Measurements from ENCODE around the gene VWA3B. TPM values are rescaled to one million over a fixed set of nuclear protein-coding genes. Genes with fewer than 3 reads are reported as not detected.

The VWA3B gene
- total and polyA plus RNA-seq, 2 of the 4 experiments (the other 2 are of a cell fraction): not detected

- Histone ChIP-seq H4K20me1 (ENCODE audit: insufficient read depth, low read length) (no peaks in the 10 kb centered on the region), H3K4me2 (ENCODE audit: low read depth, low read length) (no peak overlapping the region), H2AFZ (replicated peaks; ENCODE audit: low read length, poor library complexity) (no peak overlapping the region), H3K79me1 (ENCODE audit: low read depth in 1 of 2, low read length in 2 of 2) (no peaks in the 10 kb centered on the region), H3K9ac (ENCODE audit: low read depth, low read length) (no peak overlapping the region), H3K9me1 (ENCODE audit: insufficient read depth, low read length) (no peaks in the 10 kb centered on the region), H3K9me3 (ENCODE audit: control insufficient read depth, insufficient read depth, low read length) (no peaks in the 10 kb centered on the region), H2BK20ac (ENCODE audit: low read depth, low read length) (no peak overlapping the region), H2BK5ac (ENCODE audit: low read depth, low read length, poor library complexity, severe bottlenecking) (no peak overlapping the region), H3K4ac (ENCODE audit: low read depth, low read length) (no peak overlapping the region), H3K14ac (replicated peaks; ENCODE audit: low read depth, low read length) (no peak overlapping the region), H2AK5ac (ENCODE audit: low read depth, low read length) (no peak overlapping the region), H3K56ac (ENCODE audit: extremely low read depth, insufficient read depth, low read length) (no peak overlapping the region), H3K27me3 (ENCODE audit: control insufficient read depth, insufficient read depth, low read length) (peaks cover 3% of the 10 kb centered on the region), H4K5ac (ENCODE audit: low read depth, low read length) (no peak overlapping the region), H3K27ac (ENCODE audit: insufficient read depth, low read length) (no peak overlapping the region), H4K8ac (ENCODE audit: low read depth in 2 of 2, low read length in 2 of 2) (no peak overlapping the region), H3K36me3 (ENCODE audit: control insufficient read depth, insufficient read depth, low read length) (no peaks in the 10 kb centered on the region), H3K4me3 (ENCODE audit: insufficient read depth, low read depth, low read length) (no peak overlapping the region), H3K4me1 (ENCODE audit: control insufficient read depth, insufficient read depth, low read length) (no peaks in the 10 kb centered on the region), H3K23ac (ENCODE audit: low read depth, low read length) (no peak overlapping the region), H4K91ac (ENCODE audit: insufficient read depth, low read depth, low read length) (no peak overlapping the region), H2AK9ac (replicated peaks; ENCODE audit: low read depth, low read length, poor library complexity) (no peak overlapping the region), H2BK120ac (ENCODE audit: low read depth, low read length) (no peak overlapping the region), H3K18ac (ENCODE audit: low read depth, low read length) (no peak overlapping the region), H2BK15ac (ENCODE audit: low read depth, low read length) (no peak overlapping the region)
- in situ Hi-C loops (cut with MboI; ENCODE audit: low sequenced_read_pairs) (no loop called here), intact Hi-C loops (cut with micrococcal nuclease) (no loop called here), dilution Hi-C loops (cut with HindIII; ENCODE audit: low sequenced_read_pairs, unreplicated experiment) (no loop called here)
- BruUV-seq (replicated peaks): no TSS peak
- ATAC-seq (ENCODE audit: low read depth) (no peak), DNase-seq (no peak)
- ChIA-PET CTCF (no interaction called here), POLR2A (ENCODE audit: unreplicated experiment) (no interaction called here)
- TF ChIP-seq CHD1 (IDR thresholded peaks at IDR 0.05; ENCODE audit: low read depth, low read length) (no peak), CTCF (conservative IDR thresholded peaks at IDR 0.05; ENCODE audit: low read depth, low read length) (no peak), MXI1 (IDR thresholded peaks at IDR 0.05; ENCODE audit: borderline replicate concordance, low read depth, low read length) (no peak), MAFK (IDR thresholded peaks at IDR 0.05; ENCODE audit: low read depth, low read length) (no peak), RAD21 (IDR thresholded peaks at IDR 0.05; ENCODE audit: low read length) (no peak), FOS (IDR thresholded peaks at IDR 0.05; ENCODE audit: low read depth, low read length) (no peak), RFX5 (IDR thresholded peaks at IDR 0.05; ENCODE audit: low read depth, low read length) (no peak), SMC3 (IDR thresholded peaks at IDR 0.05; ENCODE audit: low read depth, low read length) (no peak), RCOR1 (IDR thresholded peaks at IDR 0.05; ENCODE audit: insufficient replicate concordance, low read length) (no peak), ELK1 (IDR thresholded peaks at IDR 0.05; ENCODE audit: borderline replicate concordance, low read depth, low read length) (no peak), BHLHE40 (IDR thresholded peaks at IDR 0.05; ENCODE audit: low read depth, low read length) (no peak), POLR2A (IDR thresholded peaks at IDR 0.05; ENCODE audit: low read depth, low read length) (no peak), CEBPB (IDR thresholded peaks at IDR 0.05; ENCODE audit: low read depth, low read length) (no peak), NFE2L2 (IDR thresholded peaks at IDR 0.05; ENCODE audit: low read depth, low read length) (no peak), MAZ (IDR thresholded peaks at IDR 0.05; ENCODE audit: borderline replicate concordance, low read depth, low read length) (no peak)
- TF ChIP-seq, protein P1, sequence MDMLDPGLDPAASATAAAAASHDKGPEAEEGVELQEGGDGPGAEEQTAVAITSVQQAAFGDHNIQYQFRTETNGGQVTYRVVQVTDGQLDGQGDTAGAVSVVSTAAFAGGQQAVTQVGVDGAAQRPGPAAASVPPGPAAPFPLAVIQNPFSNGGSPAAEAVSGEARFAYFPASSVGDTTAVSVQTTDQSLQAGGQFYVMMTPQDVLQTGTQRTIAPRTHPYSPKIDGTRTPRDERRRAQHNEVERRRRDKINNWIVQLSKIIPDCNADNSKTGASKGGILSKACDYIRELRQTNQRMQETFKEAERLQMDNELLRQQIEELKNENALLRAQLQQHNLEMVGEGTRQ (IDR thresholded peaks at IDR 0.05; ENCODE audit: low read depth, low read length): no peak
- 100% methylated on average over 1 of the region's 14 CpGs; no CpG with 5 or more reads in 1 of the 2 experiments for WGBS, 2 experiments (ENCODE audit: extremely low coverage in 2 of 2, insufficient read length in 1 of 2)
These were observed 165.2 kb downstream of the VWA3B start for GRCh38 chr2:98252038-98252773.

Measured in IMR-90 (cell line).